Trophoblast cell (in vitro differentiated cells and primary cell): ENCODE data around the gene UBALD1.

Experiments
- DNase-seq, 2 donors: peaks; one replicate each; pipeline ENCODE4 v3.0.0-alpha.2; 2016
- H2AFZ ChIP-seq: 2 replicates; pipeline ENCODE4 v1.6.1; 2013; ENCODE audit warnings: low read length, moderate library complexity, mild to moderate bottlenecking; ENCODE audit not compliant: insufficient read depth, poor library complexity
- H2AK5ac ChIP-seq: 2 replicates; pipeline ENCODE4 v1.6.1; 2013; ENCODE audit warnings: mild to moderate bottlenecking, low read length
- H2BK120ac ChIP-seq: 2 replicates; pipeline ENCODE4 v1.6.1; 2013; ENCODE audit warnings: low read length, mild to moderate bottlenecking, moderate library complexity; ENCODE audit not compliant: insufficient read depth, poor library complexity
- H2BK12ac ChIP-seq: 2 replicates; pipeline ENCODE4 v1.6.1; 2013; ENCODE audit warnings: mild to moderate bottlenecking, low read length, moderate library complexity
- H2BK5ac ChIP-seq: 2 replicates; pipeline ENCODE4 v1.6.1; 2013; ENCODE audit warnings: low read length, low read depth, moderate library complexity, mild to moderate bottlenecking; ENCODE audit not compliant: poor library complexity
- H3K14ac ChIP-seq: 2 replicates; pipeline ENCODE4 v1.6.1; 2013; ENCODE audit warnings: mild to moderate bottlenecking, low read length
- H3K18ac ChIP-seq: 2 replicates; pipeline ENCODE4 v1.6.1; 2013; ENCODE audit warnings: mild to moderate bottlenecking, low read length
- H3K23ac ChIP-seq: 2 replicates; pipeline ENCODE4 v1.6.1; 2013; ENCODE audit warnings: low read length
- H3K27ac ChIP-seq: 2 replicates; pipeline ENCODE4 v1.5.1; 2013; ENCODE audit warnings: low read depth, mild to moderate bottlenecking, inconsistent platforms, low read length, moderate library complexity
- H3K27me3 ChIP-seq: 2 replicates; pipeline ENCODE4 v1.6.1; 2013; ENCODE audit warnings: inconsistent platforms, mild to moderate bottlenecking, low read length, moderate library complexity; ENCODE audit not compliant: insufficient read depth
- H3K36me3 ChIP-seq, 2 experiments: 1 replicate in 1 of 2; 2 replicates in 1 of 2; pipeline ENCODE4 v1.6.1; 2013; ENCODE audit warnings: low read length in 2 of 2, mild to moderate bottlenecking in 2 of 2, moderate library complexity in 1 of 2; ENCODE audit not compliant: insufficient read depth in 2 of 2, control insufficient read depth in 1 of 2
- H3K4ac ChIP-seq: 2 replicates; pipeline ENCODE4 v1.6.1; 2013; ENCODE audit warnings: low read depth, mild to moderate bottlenecking, low read length, moderate library complexity
- H3K4me1 ChIP-seq, 2 experiments: 1 replicate in 1 of 2; 2 replicates in 1 of 2; pipeline ENCODE4 v1.6.1; 2013; ENCODE audit warnings: low read length in 2 of 2, mild to moderate bottlenecking in 2 of 2, moderate library complexity in 1 of 2; ENCODE audit not compliant: insufficient read depth in 2 of 2, control insufficient read depth in 1 of 2
- H3K4me2 ChIP-seq: 2 replicates; pipeline ENCODE4 v1.6.1; 2013; ENCODE audit warnings: inconsistent platforms, mild to moderate bottlenecking, low read length, moderate library complexity
- H3K4me3 ChIP-seq: 2 replicates; pipeline ENCODE4 v1.5.1; 2013; ENCODE audit warnings: mild to moderate bottlenecking, low read depth, low read length, inconsistent platforms
- H3K79me1 ChIP-seq: one replicate; pipeline ENCODE4 v1.6.1; 2013; ENCODE audit warnings: low read length
- H3K79me2 ChIP-seq: 2 replicates; pipeline ENCODE4 v1.6.1; 2013; ENCODE audit warnings: low read length, mild to moderate bottlenecking; ENCODE audit not compliant: control insufficient read depth, insufficient read depth, poor library complexity
- H3K9ac ChIP-seq: 2 replicates; pipeline ENCODE4 v1.6.1; 2013; ENCODE audit warnings: mild to moderate bottlenecking, low read length
- H3K9me3 ChIP-seq: 2 replicates; pipeline ENCODE4 v1.6.1; 2013; ENCODE audit warnings: low read depth, mild to moderate bottlenecking, control low read depth, inconsistent platforms, low read length; ENCODE audit not compliant: insufficient read depth
- H4K12ac ChIP-seq: 2 replicates; pipeline ENCODE4 v1.6.1; 2013; ENCODE audit warnings: low read depth, mild to moderate bottlenecking, low read length, moderate library complexity
- H4K8ac ChIP-seq: 2 replicates; pipeline ENCODE4 v1.6.1; 2013; ENCODE audit warnings: low read depth, mild to moderate bottlenecking, low read length, moderate library complexity
- H4K91ac ChIP-seq: one replicate; pipeline ENCODE4 v1.6.1; 2013; ENCODE audit warnings: low read depth, mild to moderate bottlenecking, low read length, moderate library complexity
- WGBS: extraction: QIAGEN DNeasy Blood & Tissue Kit; methylation state at CpG from one replicate; pipeline ENCODE4 v1.1.7; 2013; ENCODE audit warnings: missing lambda C conversion rate; ENCODE audit not compliant: insufficient read length, insufficient coverage; ENCODE audit errors: extremely low coverage; 5-methylcytosine and 5-hydroxymethylcytosine counted together

Gene UBALD1

DNA sequence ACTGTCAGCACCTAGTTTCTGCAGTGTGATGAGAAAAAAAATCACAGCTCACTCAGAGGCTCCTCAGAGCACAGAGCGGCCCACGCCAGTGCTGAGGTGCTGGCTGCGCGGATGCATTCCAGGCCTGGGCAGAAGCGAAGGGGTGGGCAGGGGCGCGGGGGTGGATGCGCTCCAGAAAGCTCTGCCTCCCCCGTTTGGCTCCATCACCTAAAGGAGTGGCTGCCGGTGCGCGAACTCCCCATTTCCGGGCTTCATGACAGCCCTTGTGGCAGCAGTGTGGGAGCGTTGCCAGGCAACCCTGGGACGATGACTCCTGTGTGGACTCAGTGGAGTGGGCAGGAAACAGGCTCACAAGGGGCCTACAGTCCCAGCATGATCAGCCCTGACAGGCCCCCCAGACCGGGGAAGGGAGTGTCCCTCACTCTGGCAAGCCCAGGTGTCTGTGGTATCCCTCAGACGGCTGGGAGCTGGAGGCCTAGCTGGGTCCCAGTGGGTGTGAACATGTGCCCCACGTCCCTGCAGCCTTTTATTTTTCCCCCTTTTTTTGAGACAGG is 45.8 kb upstream of the UBALD1 start:
- no peak overlapping the region for H2BK120ac ChIP-seq
- no peak overlapping the region for H4K12ac ChIP-seq
- no CpG with 5 or more reads among the region's 18 CpGs for WGBS

DNA sequence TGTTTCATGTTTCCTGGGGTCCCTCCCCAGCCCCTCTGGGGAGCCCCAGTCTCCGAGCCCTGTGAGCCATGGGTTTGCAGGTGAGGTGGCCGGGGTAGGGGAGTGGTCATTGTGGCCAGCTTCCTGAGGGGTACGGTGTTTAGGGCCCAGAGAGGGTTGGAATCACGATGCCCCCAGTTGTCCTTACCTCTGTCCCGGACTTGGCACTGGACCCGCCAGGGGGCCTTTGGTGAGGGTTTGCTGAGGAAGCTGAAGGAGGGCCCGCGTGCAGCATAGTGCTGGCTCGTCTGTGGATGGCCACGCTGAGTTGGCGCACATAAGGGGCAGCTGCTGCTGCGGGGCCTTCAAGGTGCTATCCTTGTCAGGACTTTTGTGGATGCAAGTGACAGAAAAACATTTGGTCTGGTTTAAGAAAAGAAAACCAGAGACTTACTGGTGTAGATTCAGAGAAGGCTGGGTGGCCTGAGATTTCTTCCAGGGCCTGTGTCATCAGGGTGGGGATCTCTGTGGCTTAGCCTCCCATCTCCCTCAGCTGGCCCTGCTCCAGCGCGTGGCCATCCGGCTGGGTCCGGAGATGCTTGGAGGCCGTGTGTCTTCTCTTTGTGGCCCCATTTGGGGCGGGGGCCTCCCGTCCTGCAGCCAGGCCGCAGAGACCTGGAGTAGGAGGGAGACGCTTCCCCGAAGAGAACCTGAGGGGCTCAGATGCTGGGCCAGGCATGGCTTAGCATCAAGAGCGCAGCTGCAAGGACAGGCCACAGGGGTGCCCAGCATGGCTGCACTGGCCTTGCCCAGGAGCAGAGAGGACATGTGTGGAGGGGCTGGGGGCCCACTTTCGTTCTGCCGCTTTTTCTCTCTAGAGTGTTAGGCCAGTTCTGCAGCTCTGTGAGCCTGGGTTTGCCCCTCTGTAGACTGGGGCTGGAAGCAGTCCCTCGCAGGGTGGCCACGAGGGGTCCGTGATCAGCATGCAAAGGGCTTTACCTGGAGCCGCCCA is 45.0 kb upstream of the UBALD1 start:
- Histone ChIP-seq H4K12ac (no peak overlapping the region), H3K9ac (no peak overlapping the region), H3K36me3 (peaks cover 64 to 70% of the 10 kb centered on the region in 2 experiments), H3K4me1 (peaks cover 0 to 8% of the 10 kb centered on the region in 2 experiments), H3K79me2 (no peaks in the 10 kb centered on the region), H3K79me1 (no peaks in the 10 kb centered on the region), H2AK5ac (no peak overlapping the region), H3K23ac (no peak overlapping the region), H2BK5ac (no peak overlapping the region), H4K91ac (no peak overlapping the region), H4K8ac (no peak overlapping the region), H3K27me3 (no peaks in the 10 kb centered on the region), H3K27ac (no peak overlapping the region), H3K4me2 (no peak overlapping the region), H2BK120ac (no peak overlapping the region), H3K14ac (no peak overlapping the region), H3K4me3 (no peak overlapping the region), H3K4ac (no peak overlapping the region), H2AFZ (no peak overlapping the region), H3K9me3 (peaks cover 2% of the 10 kb centered on the region), H2BK12ac (no peak overlapping the region), H3K18ac (no peak overlapping the region)
- no peak for DNase-seq
- no CpG with 5 or more reads among the region's 29 CpGs for WGBS

More for the DNA sequence above, 45.8 kb upstream of the UBALD1 start:
- Histone ChIP-seq H2BK12ac (no peak overlapping the region), H3K36me3 (peaks cover 58 to 67% of the 10 kb centered on the region in 2 experiments), H3K4me3 (no peak overlapping the region), H4K8ac (no peak overlapping the region), H3K79me2 (no peaks in the 10 kb centered on the region), H3K14ac (no peak overlapping the region), H4K91ac (no peak overlapping the region), H3K23ac (no peak overlapping the region), H3K27ac (no peak overlapping the region), H3K4me2 (no peak overlapping the region), H2AFZ (no peak overlapping the region), H3K18ac (no peak overlapping the region), H2AK5ac (no peak overlapping the region), H3K79me1 (no peaks in the 10 kb centered on the region), H3K27me3 (no peaks in the 10 kb centered on the region), H3K9me3 (no peaks in the 10 kb centered on the region), H2BK5ac (no peak overlapping the region), H3K9ac (no peak overlapping the region), H3K4me1 (peaks cover 3 to 11% of the 10 kb centered on the region in 2 experiments), H3K4ac (no peak overlapping the region)
- DNase-seq = no peak

DNA sequence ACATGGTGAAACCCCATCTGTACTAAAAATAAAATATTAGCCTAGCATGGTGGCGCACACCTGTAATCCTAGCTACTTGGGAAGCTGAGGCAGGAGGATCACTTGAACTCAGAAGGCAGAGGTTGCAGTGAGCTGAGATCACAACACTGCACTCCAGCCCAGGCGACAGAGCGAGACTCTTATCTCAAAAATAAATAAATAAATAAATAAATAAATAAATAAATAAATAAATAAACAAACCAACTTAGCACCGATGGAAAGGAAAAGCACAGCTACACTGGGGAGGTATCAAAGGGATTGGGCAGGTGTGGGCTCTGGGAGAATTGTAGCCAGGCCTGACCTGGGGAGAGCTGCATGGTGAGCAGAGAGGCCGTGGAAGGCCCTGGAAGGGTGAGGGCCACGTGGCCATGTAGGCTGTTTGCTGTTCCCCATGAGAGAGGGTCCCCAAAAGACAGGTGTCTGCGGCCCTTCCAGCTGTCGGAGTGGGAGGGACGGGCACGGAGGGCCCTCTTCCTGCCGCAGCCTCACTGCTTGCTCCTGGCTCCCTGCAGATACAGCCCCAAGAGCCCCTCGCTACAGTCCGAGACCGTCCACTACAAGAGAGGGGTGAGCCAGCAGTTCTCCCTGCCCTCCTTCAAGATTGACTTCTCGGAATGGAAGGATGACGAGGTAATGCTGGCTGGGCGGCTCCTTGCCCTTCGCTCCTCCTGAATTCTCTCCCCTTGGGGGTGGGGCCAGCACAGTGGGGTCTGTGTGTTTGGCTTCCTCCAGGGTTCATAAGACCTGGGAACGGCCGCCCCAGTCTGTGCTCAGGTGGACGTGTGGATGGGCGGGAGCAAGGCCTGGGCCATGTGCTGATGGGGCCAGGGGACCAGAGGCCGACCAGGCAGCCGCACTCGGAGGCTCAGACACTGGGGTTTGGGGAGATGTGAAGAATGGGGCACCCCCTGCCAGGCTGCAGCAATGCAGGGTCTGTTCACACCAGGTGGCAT is 42.3 kb upstream of the UBALD1 start:
- Histone ChIP-seq H3K27me3 (no peaks in the 10 kb centered on the region), H3K36me3 (peaks cover 78 to 80% of the 10 kb centered on the region in 2 experiments), H3K23ac (no peak overlapping the region), H3K9ac (no peak overlapping the region), H2AK5ac (no peak overlapping the region), H2BK5ac (no peak overlapping the region), H3K79me1 (no peaks in the 10 kb centered on the region), H4K91ac (no peak overlapping the region), H3K4me1 (no peaks in the 10 kb centered on the region), H2BK120ac (no peak overlapping the region), H2AFZ (no peak overlapping the region), H3K27ac (no peak overlapping the region), H3K9me3 (peaks cover 5% of the 10 kb centered on the region), H3K79me2 (no peaks in the 10 kb centered on the region), H3K4me3 (no peak overlapping the region), H3K4ac (no peak overlapping the region), H3K4me2 (no peak overlapping the region), H2BK12ac (no peak overlapping the region), H4K8ac (no peak overlapping the region), H3K18ac (no peak overlapping the region), H3K14ac (no peak overlapping the region), H4K12ac (no peak overlapping the region)
- WGBS = no CpG with 5 or more reads among the region's 25 CpGs
- DNase-seq = no peak

DNA sequence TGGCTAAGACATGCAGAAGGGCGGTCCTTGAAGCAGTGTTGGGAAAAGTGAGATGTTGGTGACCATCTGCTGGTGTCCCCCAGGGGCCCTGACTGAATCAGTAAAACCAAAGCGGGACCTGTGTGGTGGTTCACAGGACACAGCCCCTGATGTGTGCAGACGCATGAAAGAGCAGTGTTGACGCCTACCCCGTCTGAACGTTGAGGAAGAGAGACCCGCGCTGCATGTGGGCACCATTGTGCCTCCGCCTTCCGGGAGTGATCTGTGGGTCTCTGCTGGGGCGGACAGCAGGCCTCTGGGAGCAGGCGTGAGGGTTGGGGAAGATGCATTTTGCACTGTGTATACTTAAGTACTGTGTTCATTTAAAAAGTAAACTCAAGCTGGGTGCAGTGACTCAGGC is 41.5 kb upstream of the UBALD1 start:
- H3K79me2 ChIP-seq = no peaks in the 10 kb centered on the region
- no peak overlapping the region for H3K4me3 ChIP-seq
- H4K8ac ChIP-seq = no peak overlapping the region
- DNase-seq = no peak
- no peak overlapping the region for H2AK5ac ChIP-seq
- no peak overlapping the region for H2AFZ ChIP-seq
- no peak overlapping the region for H3K18ac ChIP-seq
- no peak overlapping the region for H4K91ac ChIP-seq
- no peak overlapping the region for H3K14ac ChIP-seq
- H3K9me3 ChIP-seq = peaks cover 6% of the 10 kb centered on the region
- H4K12ac ChIP-seq = no peak overlapping the region
- H3K36me3 ChIP-seq = peaks cover 79 to 83% of the 10 kb centered on the region in 2 experiments
- no peaks in the 10 kb centered on the region for H3K79me1 ChIP-seq
- no peak overlapping the region for H2BK120ac ChIP-seq
- no peak overlapping the region for H3K4ac ChIP-seq
- H3K9ac ChIP-seq = no peak overlapping the region
- no peaks in the 10 kb centered on the region for H3K27me3 ChIP-seq
- no peak overlapping the region for H3K27ac ChIP-seq
- no peak overlapping the region for H2BK12ac ChIP-seq
- no peak overlapping the region for H3K23ac ChIP-seq
- WGBS = no CpG with 5 or more reads among the region's 12 CpGs
- H2BK5ac ChIP-seq = no peak overlapping the region
- no peak overlapping the region for H3K4me2 ChIP-seq
- H3K4me1 ChIP-seq = no peaks in the 10 kb centered on the region
